IMR-90 (cell line): ENCODE data around the gene SRGN. TPM values are rescaled to one million over a fixed set of nuclear protein-coding genes. Genes with fewer than 3 reads are reported as not detected.

Experiments used
- ATAC-seq: fragments of 200-7000 bp; cut with Tn5 transposase; 2 replicates; pipeline ENCODE4 v1.9.1; 2020; ENCODE audit warnings: low read depth, mild to moderate bottlenecking, moderate library complexity
- BruUV-seq: library from RNA; stranded (reverse); fragments of 400-500 nt; replicated peaks from 2 replicates; lab custom pipeline; 2021; lab: Mats Ljungman, UMichigan
- CTCF ChIA-PET: fragments of 300-600 bp; formaldehyde crosslinking; extraction: SDS; loops from one replicate; lab custom pipeline; 2021; ENCODE audit warnings: antibody characterized with exemption; lab: Yijun Ruan, JAX
- POLR2A ChIA-PET: fragments of 300-600 bp; sonication (Branson Sonifier 250); formaldehyde crosslinking; loops from one replicate; lab custom pipeline; 2022; ENCODE audit warnings: antibody characterized with exemption; ENCODE audit not compliant: unreplicated experiment; lab: Charles Lee
- DNase-seq: peaks from one replicate; pipeline ENCODE4 v3.0.0; 2013
- H2AFZ ChIP-seq: replicated peaks from 2 replicates; pipeline ENCODE3; 2013; ENCODE audit warnings: low read length, mild to moderate bottlenecking; ENCODE audit not compliant: poor library complexity
- H2AK5ac ChIP-seq: 2 replicates; pipeline ENCODE4 v1.6.1; 2013; ENCODE audit warnings: low read depth, low read length, inconsistent platforms
- H2AK9ac ChIP-seq: replicated peaks from 2 replicates; pipeline ENCODE3; 2013; ENCODE audit warnings: mild to moderate bottlenecking, low read depth, low read length, moderate library complexity; ENCODE audit not compliant: poor library complexity
- H2BK120ac ChIP-seq: 2 replicates; pipeline ENCODE4 v1.6.1; 2013; ENCODE audit warnings: low read depth, low read length, inconsistent platforms
- H2BK15ac ChIP-seq: 3 replicates; pipeline ENCODE4 v1.6.1; 2013; ENCODE audit warnings: low read depth, low read length, inconsistent platforms
- H2BK20ac ChIP-seq: 2 replicates; pipeline ENCODE4 v1.6.1; 2013; ENCODE audit warnings: low read depth, mild to moderate bottlenecking, inconsistent platforms, low read length, moderate library complexity
- H2BK5ac ChIP-seq: 2 replicates; pipeline ENCODE4 v1.6.1; 2013; ENCODE audit warnings: mild to moderate bottlenecking, low read depth, low read length, inconsistent platforms; ENCODE audit not compliant: poor library complexity, severe bottlenecking
- H3K14ac ChIP-seq: replicated peaks from 2 replicates; pipeline ENCODE4 v1.6.1; 2013; ENCODE audit warnings: low read depth, low read length, inconsistent platforms
- H3K18ac ChIP-seq: 2 replicates; pipeline ENCODE4 v1.6.1; 2013; ENCODE audit warnings: low read depth, low read length, control low read depth
- H3K23ac ChIP-seq: 2 replicates; pipeline ENCODE4 v1.6.1; 2013; ENCODE audit warnings: low read depth, low read length, inconsistent platforms
- H3K27ac ChIP-seq: 2 replicates; pipeline ENCODE4 v1.5.1; 2013; ENCODE audit warnings: mild to moderate bottlenecking, control low read depth, low read length; ENCODE audit not compliant: insufficient read depth
- H3K27me3 ChIP-seq: 2 replicates; pipeline ENCODE4 v1.6.1; 2013; ENCODE audit warnings: low read length; ENCODE audit not compliant: control insufficient read depth, insufficient read depth
- H3K36me3 ChIP-seq: 2 replicates; pipeline ENCODE4 v1.6.1; 2013; ENCODE audit warnings: low read length, mixed read lengths; ENCODE audit not compliant: control insufficient read depth, insufficient read depth
- H3K4ac ChIP-seq: 2 replicates; pipeline ENCODE4 v1.6.1; 2013; ENCODE audit warnings: low read depth, low read length, inconsistent platforms
- H3K4me1 ChIP-seq: 2 replicates; pipeline ENCODE4 v1.6.1; 2013; ENCODE audit warnings: low read length, mixed read lengths; ENCODE audit not compliant: control insufficient read depth, insufficient read depth
- H3K4me2 ChIP-seq: 2 replicates; pipeline ENCODE4 v1.6.1; 2013; ENCODE audit warnings: low read depth, mild to moderate bottlenecking, control low read depth, low read length, moderate library complexity
- H3K4me3 ChIP-seq: 2 replicates; pipeline ENCODE4 v1.5.1; 2013; ENCODE audit warnings: low read depth, mild to moderate bottlenecking, control low read depth, low read length, moderate library complexity; ENCODE audit not compliant: insufficient read depth
- H3K56ac ChIP-seq: 2 replicates; pipeline ENCODE4 v1.6.1; 2013; ENCODE audit warnings: low read length, inconsistent platforms; ENCODE audit not compliant: insufficient read depth; ENCODE audit errors: extremely low read depth
- H3K79me1 ChIP-seq, 2 experiments: 2 replicates each; pipeline ENCODE4 v1.6.1; 2013; ENCODE audit warnings: low read length in 2 of 2, inconsistent platforms in 1 of 2, low read depth in 1 of 2
- H3K9ac ChIP-seq: 2 replicates; pipeline ENCODE4 v1.6.1; 2013; ENCODE audit warnings: low read depth, low read length, control low read depth
- H3K9me1 ChIP-seq: 2 replicates; pipeline ENCODE4 v1.6.1; 2013; ENCODE audit warnings: low read length, inconsistent platforms; ENCODE audit not compliant: insufficient read depth
- H3K9me3 ChIP-seq: 2 replicates; pipeline ENCODE4 v1.6.1; 2013; ENCODE audit warnings: low read length; ENCODE audit not compliant: control insufficient read depth, insufficient read depth
- H4K20me1 ChIP-seq: 2 replicates; pipeline ENCODE4 v1.6.1; 2013; ENCODE audit warnings: low read length, inconsistent platforms; ENCODE audit not compliant: insufficient read depth
- H4K5ac ChIP-seq: 2 replicates; pipeline ENCODE4 v1.6.1; 2013; ENCODE audit warnings: mild to moderate bottlenecking, low read depth, low read length, control low read depth
- H4K8ac ChIP-seq, 2 experiments: 2 replicates each; pipeline ENCODE4 v1.6.1; 2013; ENCODE audit warnings: low read depth in 2 of 2, low read length in 2 of 2, control low read depth in 1 of 2, inconsistent platforms in 1 of 2
- H4K91ac ChIP-seq: 2 replicates; pipeline ENCODE4 v1.6.1; 2013; ENCODE audit warnings: low read depth, low read length, inconsistent platforms; ENCODE audit not compliant: insufficient read depth
- MAFK ChIP-seq: IDR thresholded peaks from 2 replicates; pipeline ENCODE4 v1.6.1; 2012; ENCODE audit warnings: low read depth, low read length, improper control_type of control experiment
- MAZ ChIP-seq: IDR thresholded peaks from 2 replicates; pipeline ENCODE4 v1.6.1; 2012; ENCODE audit warnings: low read depth, mild to moderate bottlenecking, low read length, improper control_type of control experiment, moderate library complexity, borderline replicate concordance
- NFE2L2 ChIP-seq: fragments of 150-350 bp; IDR thresholded peaks from 2 replicates; pipeline ENCODE4 v1.6.1; 2016; ENCODE audit warnings: low read depth, mild to moderate bottlenecking, low read length
- WGBS, 2 experiments: methylation state at CpG; one replicate each; pipeline versions ENCODE4 v1.1.5 to v1.1.7; 2013; ENCODE audit warnings: missing lambda C conversion rate in 2 of 2; ENCODE audit not compliant: insufficient read length in 1 of 2; ENCODE audit errors: extremely low coverage in 2 of 2; 5-methylcytosine and 5-hydroxymethylcytosine counted together
- dilution Hi-C: fragments of 300-500 bp; cut with HindIII; formaldehyde crosslinking; loops from one replicate; pipeline ENCODE4 v1.14.3; 2018; ENCODE audit warnings: low sequenced_read_pairs; ENCODE audit not compliant: unreplicated experiment
- in situ Hi-C: fragments of 300-500 bp; cut with MboI; formaldehyde crosslinking; loops from 3 replicates; pipeline ENCODE4 v1.14.3; 2019; ENCODE audit warnings: low sequenced_read_pairs, inconsistent platforms, mixed read lengths
- intact Hi-C: fragments of 100-400 bp; cut with micrococcal nuclease; formaldehyde crosslinking; loops from 2 replicates; pipeline ENCODE4 v1.10.0; 2022
- polyA plus RNA-seq, 3 experiments: library from polyadenylated mRNA; depleted of rRNA; stranded (reverse); fragments of >200 nt; gene quantifications; 2 replicates each; pipeline ENCODE4 v1.2.3, GENCODE V29; 2012; ENCODE audit warnings: low replicate concordance in 1 of 3
- total RNA-seq: library from RNA; depleted of rRNA; stranded (reverse); fragments of >200 nt; gene quantifications from 2 replicates; pipeline ENCODE4 v1.2.3, GENCODE V29; 2012
- TF ChIP-seq, protein P1 (sequence below): conservative IDR thresholded peaks from 2 replicates; pipeline ENCODE4 v1.5.1; 2012; ENCODE audit warnings: mild to moderate bottlenecking, low read depth, low read length, improper control_type of control experiment

The SRGN gene
- total and polyA plus RNA-seq, 2 of the 4 experiments (the other 2 are of a cell fraction): 33.3 to 41.4 TPM

DNA sequence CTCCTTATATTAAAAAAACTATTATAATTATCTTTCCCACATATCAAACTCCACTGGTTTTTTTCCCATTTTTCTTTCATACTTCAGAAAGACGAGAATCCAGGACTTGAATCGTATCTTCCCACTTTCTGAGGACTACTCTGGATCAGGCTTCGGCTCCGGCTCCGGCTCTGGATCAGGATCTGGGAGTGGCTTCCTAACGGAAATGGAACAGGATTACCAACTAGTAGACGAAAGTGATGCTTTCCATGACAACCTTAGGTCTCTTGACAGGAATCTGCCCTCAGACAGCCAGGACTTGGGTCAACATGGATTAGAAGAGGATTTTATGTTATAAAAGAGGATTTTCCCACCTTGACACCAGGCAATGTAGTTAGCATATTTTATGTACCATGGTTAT, 15.9 kb downstream of the SRGN start:
- H4K20me1 ChIP-seq: no peaks in the 10 kb centered on the region
- no peaks in the 10 kb centered on the region for H3K36me3 ChIP-seq
- H3K9me1 ChIP-seq: no peaks in the 10 kb centered on the region
- H2BK20ac ChIP-seq: no peak overlapping the region
- H3K9me3 ChIP-seq: peaks cover 5% of the 10 kb centered on the region
- no TSS peak for BruUV-seq
- H3K27ac ChIP-seq: no peak overlapping the region
- H3K4me3 ChIP-seq: no peak overlapping the region
- H2AFZ ChIP-seq: no peak overlapping the region
- H3K79me1 ChIP-seq: no peaks in the 10 kb centered on the region
- in situ Hi-C loops (no loop called here), dilution Hi-C loops (loop anchor here (25.0 kb wide), 1 partner anchor 91 kb away; no protein-coding TSS in a partner anchor), intact Hi-C loops (no loop called here)
- no peak overlapping the region for H4K8ac ChIP-seq
- no CpG with 5 or more reads among the region's 7 CpGs for WGBS, 2 experiments
- no peak overlapping the region for H2AK9ac ChIP-seq
- no peak overlapping the region for H2BK15ac ChIP-seq
- H3K18ac ChIP-seq: no peak overlapping the region
- no peak overlapping the region for H4K5ac ChIP-seq
- no peaks in the 10 kb centered on the region; the same call in none of the 2 replicates for H3K27me3 ChIP-seq
- TF ChIP-seq NFE2L2 (no peak), MAFK (no peak), MAZ (no peak)
- TF ChIP-seq, protein P1, sequence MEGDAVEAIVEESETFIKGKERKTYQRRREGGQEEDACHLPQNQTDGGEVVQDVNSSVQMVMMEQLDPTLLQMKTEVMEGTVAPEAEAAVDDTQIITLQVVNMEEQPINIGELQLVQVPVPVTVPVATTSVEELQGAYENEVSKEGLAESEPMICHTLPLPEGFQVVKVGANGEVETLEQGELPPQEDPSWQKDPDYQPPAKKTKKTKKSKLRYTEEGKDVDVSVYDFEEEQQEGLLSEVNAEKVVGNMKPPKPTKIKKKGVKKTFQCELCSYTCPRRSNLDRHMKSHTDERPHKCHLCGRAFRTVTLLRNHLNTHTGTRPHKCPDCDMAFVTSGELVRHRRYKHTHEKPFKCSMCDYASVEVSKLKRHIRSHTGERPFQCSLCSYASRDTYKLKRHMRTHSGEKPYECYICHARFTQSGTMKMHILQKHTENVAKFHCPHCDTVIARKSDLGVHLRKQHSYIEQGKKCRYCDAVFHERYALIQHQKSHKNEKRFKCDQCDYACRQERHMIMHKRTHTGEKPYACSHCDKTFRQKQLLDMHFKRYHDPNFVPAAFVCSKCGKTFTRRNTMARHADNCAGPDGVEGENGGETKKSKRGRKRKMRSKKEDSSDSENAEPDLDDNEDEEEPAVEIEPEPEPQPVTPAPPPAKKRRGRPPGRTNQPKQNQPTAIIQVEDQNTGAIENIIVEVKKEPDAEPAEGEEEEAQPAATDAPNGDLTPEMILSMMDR: no peak
- ChIA-PET POLR2A (no interaction called here), CTCF (interaction anchor here (0.6 to 1.1 kb wide), 2 partner anchors 11 to 148 kb away, joined by 3 to 5 read pairs; partner anchors contain the start of gene DDX21)
- DNase-seq (no peak), ATAC-seq (no peak)
- H3K9ac ChIP-seq: no peak overlapping the region
- H3K56ac ChIP-seq: no peak overlapping the region
- no peak overlapping the region for H2AK5ac ChIP-seq
- H3K23ac ChIP-seq: no peak overlapping the region
- no peaks in the 10 kb centered on the region for H3K4me1 ChIP-seq
- no peak overlapping the region for H4K91ac ChIP-seq
- H3K14ac ChIP-seq: no peak overlapping the region
- no peak overlapping the region for H3K4ac ChIP-seq
- no peak overlapping the region for H2BK5ac ChIP-seq
- no peak overlapping the region for H3K4me2 ChIP-seq
- H2BK120ac ChIP-seq: no peak overlapping the region
